Stimulated activated CD4-positive, alpha-beta T cell treated with anti-CD3 and anti-CD28 coated beads, Interleukin-2, amount 100 ng/mL, for 48 hours (primary cell): ENCODE measurements around the gene BANF2.
"Not testable (repeated sequence)": the region's sequence is repeated elsewhere in the genome, so short reads cannot be mapped to it uniquely, and the experiment has no call there.

ENCODE experiments used
- DNase-seq, 2 donors: peaks; one replicate each; pipeline ENCODE4 v3.0.0-alpha.2; 2020

Gene BANF2

GRCh38 chr20:17767624-17768023 is 67.9 kb downstream of the BANF2 start:
- no peak for DNase-seq

- no peak for DNase-seq
These were observed 68.5 kb downstream of the BANF2 start for GRCh38 chr20:17768271-17768670.

- not testable (repeated sequence) for DNase-seq
These were observed 70.0 kb downstream of the BANF2 start for GRCh38 chr20:17769716-17770115.

- no peak for DNase-seq
These were observed 71.6 kb downstream of the BANF2 start for GRCh38 chr20:17771206-17772004.

GRCh38 chr20:17772005-17772343 is 72.2 kb downstream of the BANF2 start:
- DNase-seq, result no peak

GRCh38 chr20:17773619-17774018 is 73.9 kb downstream of the BANF2 start:
- no peak for DNase-seq

- DNase-seq, result no peak
These were observed 75.8 kb downstream of the BANF2 start for GRCh38 chr20:17775600-17775999.

GRCh38 chr20:17776551-17776950 is 76.8 kb downstream of the BANF2 start:
- DNase-seq, result no peak

- not testable (repeated sequence) for DNase-seq
These were observed 79.2 kb downstream of the BANF2 start for GRCh38 chr20:17779011-17779410.

GRCh38 chr20:17782768-17783167 is 83.0 kb downstream of the BANF2 start:
- DNase-seq, result no peak

GRCh38 chr20:17783671-17784070 is 83.9 kb downstream of the BANF2 start:
- DNase-seq, result no peak

- DNase-seq, result no peak
These were observed 85.2 kb downstream of the BANF2 start for GRCh38 chr20:17785007-17785406.
